ENCODE data around the gene TRHDE.
"Not testable (repeated sequence)": the region's sequence is repeated elsewhere in the genome, so short reads cannot be mapped to it uniquely, and the experiment has no call there.

Gene TRHDE

GRCh38 chr12:72694193-72694592, 422.0 kb downstream of the TRHDE start:
- TF ChIP-seq MYC (IDR thresholded peaks at IDR 0.05; ENCODE audit: low read depth, low read length) (no peak), POLR2A (IDR thresholded peaks at IDR 0.05; ENCODE audit: extremely low read depth, insufficient read length) (no peak), CTCF (IDR thresholded peaks at IDR 0.05; ENCODE audit: low read depth, low read length) (no peak), MAX (IDR thresholded peaks at IDR 0.05; ENCODE audit: low read depth, low read length) (no peak)
- DNase-seq (ENCODE audit: low read depth): no peak

DNA sequence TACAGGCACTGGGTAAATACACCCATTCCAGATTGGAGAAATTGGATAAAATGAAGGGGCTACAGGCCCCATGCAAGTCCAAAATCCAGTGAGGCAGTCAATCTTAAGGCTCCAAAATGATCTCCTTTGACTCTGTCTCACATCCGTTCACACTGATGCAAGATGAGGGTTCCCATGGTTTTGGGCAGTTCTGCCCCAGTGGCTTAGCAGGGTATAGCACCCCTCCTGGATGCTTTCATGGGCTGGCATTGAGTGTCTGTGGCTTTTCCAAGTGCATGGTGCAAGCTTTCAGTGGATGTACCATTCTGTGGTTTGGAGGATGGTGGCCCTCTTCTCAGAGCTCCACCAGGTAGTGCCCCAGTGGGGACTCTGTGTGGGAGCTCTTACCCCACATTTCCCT, 427.2 kb downstream of the TRHDE start:
- DNase-seq (ENCODE audit: low read depth): peak; percentile 3
- TF ChIP-seq MAX (IDR thresholded peaks at IDR 0.05; ENCODE audit: low read depth, low read length): no peak
- no peak for TF ChIP-seq POLR2A (IDR thresholded peaks at IDR 0.05; ENCODE audit: extremely low read depth, insufficient read length)
- no peak for TF ChIP-seq CTCF (IDR thresholded peaks at IDR 0.05; ENCODE audit: low read depth, low read length)
- no peak for TF ChIP-seq MYC (IDR thresholded peaks at IDR 0.05; ENCODE audit: low read depth, low read length)

More at GRCh38 chr12:72694193-72694592, 422.0 kb downstream of the TRHDE start:
- no peak overlapping the region for H3K4me3 ChIP-seq (ENCODE audit: low read depth, low read length)

GRCh38 chr12:72712025-72712424, 439.9 kb downstream of the TRHDE start:
- not testable (repeated sequence) for DNase-seq (ENCODE audit: low read depth)

More for the DNA sequence above, 427.2 kb downstream of the TRHDE start:
- no peak overlapping the region for H3K4me3 ChIP-seq (ENCODE audit: low read depth, low read length)

GRCh38 chr12:72716221-72716620, 444.1 kb downstream of the TRHDE start:
- no peak for DNase-seq (ENCODE audit: low read depth)
- H3K4me3 ChIP-seq (ENCODE audit: low read depth, low read length): no peak overlapping the region
- TF ChIP-seq POLR2A (IDR thresholded peaks at IDR 0.05; ENCODE audit: extremely low read depth, insufficient read length): no peak
- TF ChIP-seq MAX (IDR thresholded peaks at IDR 0.05; ENCODE audit: low read depth, low read length): no peak
- TF ChIP-seq CTCF (IDR thresholded peaks at IDR 0.05; ENCODE audit: low read depth, low read length): no peak
- no peak for TF ChIP-seq MYC (IDR thresholded peaks at IDR 0.05; ENCODE audit: low read depth, low read length)

More at GRCh38 chr12:72712025-72712424, 439.9 kb downstream of the TRHDE start:
- H3K4me3 ChIP-seq (ENCODE audit: low read depth, low read length): not testable (repeated sequence)

DNA sequence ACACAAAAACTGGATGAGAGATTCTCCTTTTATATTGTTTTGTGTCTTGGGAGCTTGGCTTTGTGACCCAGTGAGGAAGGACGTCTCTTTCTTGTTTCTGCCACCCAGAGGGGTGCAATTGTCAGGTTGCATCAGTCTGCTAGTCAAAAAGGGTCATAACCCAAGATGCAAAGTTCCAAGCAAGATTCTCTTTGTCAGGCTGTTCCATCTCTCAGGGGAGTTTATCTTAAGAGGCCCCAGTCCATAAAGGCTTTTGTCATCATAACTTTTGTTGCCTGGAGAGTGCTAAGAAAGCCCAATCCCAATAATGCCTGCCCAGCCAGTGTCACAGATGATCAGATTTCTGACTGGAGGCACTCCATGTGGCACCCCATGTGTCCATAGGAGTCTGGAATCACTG, 444.9 kb downstream of the TRHDE start:
- TF ChIP-seq MAX (IDR thresholded peaks at IDR 0.05; ENCODE audit: low read depth, low read length) (no peak), CTCF (IDR thresholded peaks at IDR 0.05; ENCODE audit: low read depth, low read length) (no peak), POLR2A (IDR thresholded peaks at IDR 0.05; ENCODE audit: extremely low read depth, insufficient read length) (no peak), MYC (IDR thresholded peaks at IDR 0.05; ENCODE audit: low read depth, low read length) (no peak)
- H3K4me3 ChIP-seq (ENCODE audit: low read depth, low read length): no peak overlapping the region
- no peak for DNase-seq (ENCODE audit: low read depth)

All from NB4 (cell line).